HEK293 (cell line): ENCODE data around the gene NMNAT3.

ENCODE experiments used
- HOXA7 ChIP-seq: sonication (generic); formaldehyde crosslinking; IDR thresholded peaks from 2 replicates; pipeline ENCODE4 v1.8.1; 2022; ENCODE audit warnings: missing genetic modification reagents, borderline replicate concordance
- KLF1 ChIP-seq: fragments of 450-650 bp; formaldehyde crosslinking; IDR thresholded peaks from 2 replicates; pipeline ENCODE4 v1.5.1; 2016; ENCODE audit warnings: missing biosample characterization, missing genetic modification characterization
- SALL2 ChIP-seq: fragments of 450-650 bp; formaldehyde crosslinking; IDR thresholded peaks from 2 replicates; pipeline ENCODE4 v1.5.0; 2017; ENCODE audit warnings: missing biosample characterization, mild to moderate bottlenecking, missing genetic modification characterization, borderline replicate concordance
- TRIM28 ChIP-seq: IDR thresholded peaks from 2 replicates; pipeline ENCODE4 v1.6.1; 2011; ENCODE audit warnings: low read length, control low read depth, borderline replicate concordance
- ZBTB6 ChIP-seq: fragments of 450-650 bp; formaldehyde crosslinking; IDR thresholded peaks from 2 replicates; pipeline ENCODE4 v1.5.1; 2017; ENCODE audit warnings: missing biosample characterization, missing genetic modification characterization
- ZBTB8A ChIP-seq: fragments of 450-650 bp; formaldehyde crosslinking; IDR thresholded peaks from 2 replicates; pipeline ENCODE4 v1.5.1; 2016; ENCODE audit warnings: missing biosample characterization, missing genetic modification characterization
- ZFP41 ChIP-seq: fragments of 450-650 bp; formaldehyde crosslinking; IDR thresholded peaks from 2 replicates; pipeline ENCODE4 v1.5.1; 2016; ENCODE audit warnings: missing biosample characterization, missing genetic modification characterization, borderline replicate concordance
- ZFP69B ChIP-seq: fragments of 450-650 bp; formaldehyde crosslinking; IDR thresholded peaks from 2 replicates; pipeline ENCODE4 v1.5.1; 2016; ENCODE audit warnings: missing biosample characterization, missing genetic modification characterization
- ZNF133 ChIP-seq: fragments of 450-650 bp; formaldehyde crosslinking; IDR thresholded peaks from 2 replicates; pipeline ENCODE4 v1.5.1; 2016; ENCODE audit warnings: missing biosample characterization, missing genetic modification characterization
- ZNF157 ChIP-seq: fragments of 450-650 bp; formaldehyde crosslinking; IDR thresholded peaks from 2 replicates; pipeline ENCODE4 v1.5.1; 2016; ENCODE audit warnings: missing biosample characterization, missing genetic modification characterization
- ZNF174 ChIP-seq: fragments of 450-650 bp; formaldehyde crosslinking; IDR thresholded peaks from 2 replicates; pipeline ENCODE4 v1.5.0; 2017; ENCODE audit warnings: missing biosample characterization, mild to moderate bottlenecking, missing genetic modification characterization
- ZNF24 ChIP-seq: fragments of 450-650 bp; formaldehyde crosslinking; IDR thresholded peaks from 2 replicates; pipeline ENCODE4 v1.5.1; 2016; ENCODE audit warnings: missing biosample characterization, missing genetic modification characterization
- ZNF280D ChIP-seq: fragments of 450-650 bp; formaldehyde crosslinking; IDR thresholded peaks from 2 replicates; pipeline ENCODE4 v1.5.1; 2016; ENCODE audit warnings: missing biosample characterization, missing genetic modification characterization
- ZNF311 ChIP-seq: fragments of 450-650 bp; formaldehyde crosslinking; IDR thresholded peaks from 2 replicates; pipeline ENCODE4 v1.5.1; 2017; ENCODE audit warnings: missing biosample characterization, missing genetic modification characterization, borderline replicate concordance
- ZNF354C ChIP-seq: fragments of 450-650 bp; formaldehyde crosslinking; IDR thresholded peaks from 2 replicates; pipeline ENCODE4 v1.5.1; 2016; ENCODE audit warnings: missing biosample characterization, missing genetic modification characterization, low read depth, borderline replicate concordance
- ZNF426 ChIP-seq: fragments of 450-650 bp; formaldehyde crosslinking; IDR thresholded peaks from 2 replicates; pipeline ENCODE4 v1.5.1; 2017; ENCODE audit warnings: missing biosample characterization, missing genetic modification characterization, mild to moderate bottlenecking, inconsistent platforms, moderate library complexity
- ZNF449 ChIP-seq: fragments of 450-650 bp; formaldehyde crosslinking; IDR thresholded peaks from 2 replicates; pipeline ENCODE4 v1.5.1; 2017; ENCODE audit warnings: missing biosample characterization, mild to moderate bottlenecking, missing genetic modification characterization, moderate library complexity
- ZNF549 ChIP-seq: fragments of 450-650 bp; IDR thresholded peaks from 2 replicates; pipeline ENCODE4 v1.5.1; 2018; ENCODE audit warnings: missing biosample characterization, missing genetic modification characterization, mild to moderate bottlenecking, inconsistent platforms, moderate library complexity
- ZNF560 ChIP-seq: fragments of 450-650 bp; formaldehyde crosslinking; IDR thresholded peaks from 2 replicates; pipeline ENCODE4 v1.5.1; 2017; ENCODE audit warnings: missing biosample characterization, missing genetic modification characterization, borderline replicate concordance
- ZNF629 ChIP-seq: fragments of 450-650 bp; formaldehyde crosslinking; IDR thresholded peaks from 2 replicates; pipeline ENCODE4 v1.5.1; 2017; ENCODE audit warnings: missing biosample characterization, missing genetic modification characterization
- ZNF747 ChIP-seq: fragments of 450-650 bp; formaldehyde crosslinking; IDR thresholded peaks from 2 replicates; pipeline ENCODE4 v1.5.1; 2016; ENCODE audit warnings: missing biosample characterization, missing genetic modification characterization
- ZNF830 ChIP-seq: fragments of 450-650 bp; IDR thresholded peaks from 2 replicates; pipeline ENCODE4 v1.5.0; 2018; ENCODE audit warnings: missing biosample characterization, missing genetic modification characterization, low read depth, mild to moderate bottlenecking, moderate library complexity
- ZNF837 ChIP-seq: fragments of 450-650 bp; formaldehyde crosslinking; IDR thresholded peaks from 2 replicates; pipeline ENCODE4 v1.5.1; 2016; ENCODE audit warnings: missing biosample characterization, missing genetic modification characterization
- TF ChIP-seq, protein P1 (sequence below): fragments of 450-650 bp; formaldehyde crosslinking; IDR thresholded peaks from 2 replicates; pipeline ENCODE4 v1.5.1; 2016; ENCODE audit warnings: missing biosample characterization, missing genetic modification characterization, borderline replicate concordance
- TF ChIP-seq, protein P2 (sequence below): sonication (generic); formaldehyde crosslinking; IDR thresholded peaks from 2 replicates; pipeline ENCODE4 v1.8.1; 2022; ENCODE audit warnings: mild to moderate bottlenecking, moderate library complexity, missing genetic modification reagents
- TF ChIP-seq, protein P3 (sequence below): fragments of 450-650 bp; formaldehyde crosslinking; IDR thresholded peaks from 2 replicates; pipeline ENCODE4 v1.5.1; 2017; ENCODE audit warnings: missing biosample characterization, missing genetic modification characterization

Gene NMNAT3

GRCh38 chr3:139533781-139534454 lies 143.9 kb downstream of the NMNAT3 start (continued):
- TF ChIP-seq, protein P1, sequence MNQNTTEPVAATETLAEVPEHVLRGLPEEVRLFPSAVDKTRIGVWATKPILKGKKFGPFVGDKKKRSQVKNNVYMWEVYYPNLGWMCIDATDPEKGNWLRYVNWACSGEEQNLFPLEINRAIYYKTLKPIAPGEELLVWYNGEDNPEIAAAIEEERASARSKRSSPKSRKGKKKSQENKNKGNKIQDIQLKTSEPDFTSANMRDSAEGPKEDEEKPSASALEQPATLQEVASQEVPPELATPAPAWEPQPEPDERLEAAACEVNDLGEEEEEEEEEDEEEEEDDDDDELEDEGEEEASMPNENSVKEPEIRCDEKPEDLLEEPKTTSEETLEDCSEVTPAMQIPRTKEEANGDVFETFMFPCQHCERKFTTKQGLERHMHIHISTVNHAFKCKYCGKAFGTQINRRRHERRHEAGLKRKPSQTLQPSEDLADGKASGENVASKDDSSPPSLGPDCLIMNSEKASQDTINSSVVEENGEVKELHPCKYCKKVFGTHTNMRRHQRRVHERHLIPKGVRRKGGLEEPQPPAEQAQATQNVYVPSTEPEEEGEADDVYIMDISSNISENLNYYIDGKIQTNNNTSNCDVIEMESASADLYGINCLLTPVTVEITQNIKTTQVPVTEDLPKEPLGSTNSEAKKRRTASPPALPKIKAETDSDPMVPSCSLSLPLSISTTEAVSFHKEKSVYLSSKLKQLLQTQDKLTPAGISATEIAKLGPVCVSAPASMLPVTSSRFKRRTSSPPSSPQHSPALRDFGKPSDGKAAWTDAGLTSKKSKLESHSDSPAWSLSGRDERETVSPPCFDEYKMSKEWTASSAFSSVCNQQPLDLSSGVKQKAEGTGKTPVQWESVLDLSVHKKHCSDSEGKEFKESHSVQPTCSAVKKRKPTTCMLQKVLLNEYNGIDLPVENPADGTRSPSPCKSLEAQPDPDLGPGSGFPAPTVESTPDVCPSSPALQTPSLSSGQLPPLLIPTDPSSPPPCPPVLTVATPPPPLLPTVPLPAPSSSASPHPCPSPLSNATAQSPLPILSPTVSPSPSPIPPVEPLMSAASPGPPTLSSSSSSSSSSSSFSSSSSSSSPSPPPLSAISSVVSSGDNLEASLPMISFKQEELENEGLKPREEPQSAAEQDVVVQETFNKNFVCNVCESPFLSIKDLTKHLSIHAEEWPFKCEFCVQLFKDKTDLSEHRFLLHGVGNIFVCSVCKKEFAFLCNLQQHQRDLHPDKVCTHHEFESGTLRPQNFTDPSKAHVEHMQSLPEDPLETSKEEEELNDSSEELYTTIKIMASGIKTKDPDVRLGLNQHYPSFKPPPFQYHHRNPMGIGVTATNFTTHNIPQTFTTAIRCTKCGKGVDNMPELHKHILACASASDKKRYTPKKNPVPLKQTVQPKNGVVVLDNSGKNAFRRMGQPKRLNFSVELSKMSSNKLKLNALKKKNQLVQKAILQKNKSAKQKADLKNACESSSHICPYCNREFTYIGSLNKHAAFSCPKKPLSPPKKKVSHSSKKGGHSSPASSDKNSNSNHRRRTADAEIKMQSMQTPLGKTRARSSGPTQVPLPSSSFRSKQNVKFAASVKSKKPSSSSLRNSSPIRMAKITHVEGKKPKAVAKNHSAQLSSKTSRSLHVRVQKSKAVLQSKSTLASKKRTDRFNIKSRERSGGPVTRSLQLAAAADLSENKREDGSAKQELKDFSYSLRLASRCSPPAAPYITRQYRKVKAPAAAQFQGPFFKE (tag by site-specific recombination): no peak
- no peak for TF ChIP-seq ZNF830 (tag by site-specific recombination)
- TF ChIP-seq KLF1 (tag by site-specific recombination): peak; percentile 76
- TF ChIP-seq ZNF157 (tag by site-specific recombination): no peak
- TF ChIP-seq ZFP41: no peak
- peak; percentile 61 for TF ChIP-seq ZNF629 (tag by site-specific recombination)
- peak; percentile 48 for TF ChIP-seq ZBTB8A (tag by site-specific recombination)
- TF ChIP-seq ZBTB6 (tag by site-specific recombination): no peak
- TF ChIP-seq ZNF354C (tag by site-specific recombination): no peak
- 0 out of 2 replicates have a peak, but pooled peaks have one; percentile 42 for TF ChIP-seq ZNF24 (tag by site-specific recombination)
- no peak for TF ChIP-seq ZNF747 (tag by site-specific recombination)
- TF ChIP-seq ZNF449 (tag by site-specific recombination): no peak
- TF ChIP-seq ZNF133: no peak
- no peak for TF ChIP-seq TRIM28
- TF ChIP-seq, protein P2, sequence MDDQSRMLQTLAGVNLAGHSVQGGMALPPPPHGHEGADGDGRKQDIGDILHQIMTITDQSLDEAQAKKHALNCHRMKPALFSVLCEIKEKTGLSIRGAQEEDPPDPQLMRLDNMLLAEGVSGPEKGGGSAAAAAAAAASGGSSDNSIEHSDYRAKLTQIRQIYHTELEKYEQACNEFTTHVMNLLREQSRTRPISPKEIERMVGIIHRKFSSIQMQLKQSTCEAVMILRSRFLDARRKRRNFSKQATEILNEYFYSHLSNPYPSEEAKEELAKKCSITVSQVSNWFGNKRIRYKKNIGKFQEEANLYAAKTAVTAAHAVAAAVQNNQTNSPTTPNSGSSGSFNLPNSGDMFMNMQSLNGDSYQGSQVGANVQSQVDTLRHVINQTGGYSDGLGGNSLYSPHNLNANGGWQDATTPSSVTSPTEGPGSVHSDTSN (CRISPR knock-in tag): no peak
- no peak for TF ChIP-seq ZFP69B (tag by site-specific recombination)
- TF ChIP-seq ZNF426 (tag by site-specific recombination): no peak
- no peak for TF ChIP-seq ZNF280D
- TF ChIP-seq ZNF560 (tag by site-specific recombination): no peak
- TF ChIP-seq ZNF311 (tag by site-specific recombination): no peak
- no peak for TF ChIP-seq SALL2 (tag by site-specific recombination)
- no peak for TF ChIP-seq ZNF174 (tag by site-specific recombination)
- no peak for TF ChIP-seq ZNF549
- TF ChIP-seq ZNF837: no peak
- TF ChIP-seq HOXA7: no peak
- TF ChIP-seq, protein P3, sequence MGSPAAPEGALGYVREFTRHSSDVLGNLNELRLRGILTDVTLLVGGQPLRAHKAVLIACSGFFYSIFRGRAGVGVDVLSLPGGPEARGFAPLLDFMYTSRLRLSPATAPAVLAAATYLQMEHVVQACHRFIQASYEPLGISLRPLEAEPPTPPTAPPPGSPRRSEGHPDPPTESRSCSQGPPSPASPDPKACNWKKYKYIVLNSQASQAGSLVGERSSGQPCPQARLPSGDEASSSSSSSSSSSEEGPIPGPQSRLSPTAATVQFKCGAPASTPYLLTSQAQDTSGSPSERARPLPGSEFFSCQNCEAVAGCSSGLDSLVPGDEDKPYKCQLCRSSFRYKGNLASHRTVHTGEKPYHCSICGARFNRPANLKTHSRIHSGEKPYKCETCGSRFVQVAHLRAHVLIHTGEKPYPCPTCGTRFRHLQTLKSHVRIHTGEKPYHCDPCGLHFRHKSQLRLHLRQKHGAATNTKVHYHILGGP (tag by site-specific recombination): no peak
